Measurements from ENCODE around the gene SPTB.
A peak's percentile ranks its signal among the peaks of the same experiment; 100 is the strongest.

The SPTB gene

GRCh38 chr14:64703395-64704142 lies 176.1 kb downstream of the SPTB start:
- no peaks in the 10 kb centered on the region for H3K36me3 ChIP-seq (replicated peaks in 1 of 2; ENCODE audit: control insufficient read depth in 2 of 2, insufficient read depth in 2 of 2, low read length in 2 of 2)
- peak overlapping the region; percentile 32 for H2AK5ac ChIP-seq (ENCODE audit: low read depth, low read length)
- H3K27me3 ChIP-seq (ENCODE audit: control insufficient read depth in 3 of 3, insufficient read depth in 3 of 3, low read depth in 1 of 3, low read length in 3 of 3) = peaks cover 0 to 45% (median 0%) of the 10 kb centered on the region in 3 experiments
- H4K8ac ChIP-seq (ENCODE audit: low read depth, low read length) = no peak overlapping the region
- H3K79me1 ChIP-seq (ENCODE audit: low read depth, low read length) = peaks cover 3% of the 10 kb centered on the region
- no peak overlapping the region for H3K14ac ChIP-seq (ENCODE audit: low read length)
- peak overlapping the region; percentile 74 to 94 for H3K4me3 ChIP-seq (ENCODE audit: low read length in 2 of 2)
- H2BK12ac ChIP-seq (ENCODE audit: low read length) = no peak overlapping the region
- no CpG with 5 or more reads among the region's 26 CpGs for WGBS, 2 donors (ENCODE audit: extremely low coverage in 2 of 2, insufficient read length in 2 of 2, insufficient replicate concordance in 1 of 2)
- peak overlapping the region; percentile 95 for H2AFZ ChIP-seq (ENCODE audit: low read length)
- H3K4me2 ChIP-seq (ENCODE audit: insufficient read depth, low read length, poor library complexity, severe bottlenecking) = peak overlapping the region; percentile 94
- H3K9ac ChIP-seq (ENCODE audit: low read depth, low read length, poor library complexity) = peak overlapping the region; percentile 88
- no peak overlapping the region for H2BK120ac ChIP-seq (ENCODE audit: low read depth, low read length)
- DNase-seq (ENCODE audit: low spot score) = no peak
- no peaks in the 10 kb centered on the region for H3K9me3 ChIP-seq (replicated peaks in 1 of 2; ENCODE audit: control insufficient read depth in 2 of 2, insufficient read depth in 1 of 2, low read depth in 1 of 2, low read length in 2 of 2)
- H4K91ac ChIP-seq (ENCODE audit: low read depth, low read length, poor library complexity) = no peak overlapping the region
- peak overlapping the region; percentile 68 for H3K27ac ChIP-seq (replicated peaks; ENCODE audit: low read length)
- peak overlapping the region; percentile 91 for H3K18ac ChIP-seq (ENCODE audit: low read length)
- peak overlapping the region; percentile 96 for H2BK5ac ChIP-seq (ENCODE audit: low read length)
- peak overlapping the region; percentile 71 for H2BK15ac ChIP-seq (ENCODE audit: low read length)
- H3K4me1 ChIP-seq (ENCODE audit: control insufficient read depth in 2 of 2, insufficient read depth in 1 of 2, low read depth in 1 of 2, low read length in 2 of 2) = peaks cover 26 to 39% of the 10 kb centered on the region in 2 donors
- no peak overlapping the region for H3K23ac ChIP-seq (ENCODE audit: low read depth, low read length, poor library complexity)
- H3K4ac ChIP-seq (ENCODE audit: low read length) = no peak overlapping the region

- no peak for DNase-seq (ENCODE audit: low spot score)
- no CpG with 5 or more reads among the region's 25 CpGs for WGBS, 2 donors (ENCODE audit: extremely low coverage in 2 of 2, insufficient read length in 2 of 2, insufficient replicate concordance in 1 of 2)
- Histone ChIP-seq H3K9me3 (replicated peaks in 1 of 2; ENCODE audit: control insufficient read depth in 2 of 2, insufficient read depth in 1 of 2, low read depth in 1 of 2, low read length in 2 of 2) (no peaks in the 10 kb centered on the region), H3K14ac (ENCODE audit: low read length) (no peak overlapping the region), H3K36me3 (replicated peaks in 1 of 2; ENCODE audit: control insufficient read depth in 2 of 2, insufficient read depth in 2 of 2, low read length in 2 of 2) (no peaks in the 10 kb centered on the region), H2BK12ac (ENCODE audit: low read length) (no peak overlapping the region), H3K4ac (ENCODE audit: low read length) (no peak overlapping the region), H3K23ac (ENCODE audit: low read depth, low read length, poor library complexity) (no peak overlapping the region), H3K4me2 (ENCODE audit: insufficient read depth, low read length, poor library complexity, severe bottlenecking) (peak overlapping the region; percentile 94), H3K27ac (replicated peaks; ENCODE audit: low read length) (no peak overlapping the region), H3K4me3 (ENCODE audit: low read length in 2 of 2) (no peak overlapping the region), H2BK120ac (ENCODE audit: low read depth, low read length) (no peak overlapping the region), H2AFZ (ENCODE audit: low read length) (peak overlapping the region; percentile 95), H2BK5ac (ENCODE audit: low read length) (no peak overlapping the region), H4K91ac (ENCODE audit: low read depth, low read length, poor library complexity) (no peak overlapping the region), H3K4me1 (ENCODE audit: control insufficient read depth in 2 of 2, insufficient read depth in 1 of 2, low read depth in 1 of 2, low read length in 2 of 2) (peaks cover 19 to 33% of the 10 kb centered on the region in 2 donors), H2AK5ac (ENCODE audit: low read depth, low read length) (no peak overlapping the region), H3K27me3 (ENCODE audit: control insufficient read depth in 3 of 3, insufficient read depth in 3 of 3, low read depth in 1 of 3, low read length in 3 of 3) (peaks cover 0 to 53% (median 0%) of the 10 kb centered on the region in 3 experiments), H2BK15ac (ENCODE audit: low read length) (no peak overlapping the region), H4K8ac (ENCODE audit: low read depth, low read length) (no peak overlapping the region), H3K79me1 (ENCODE audit: low read depth, low read length) (peaks cover 3% of the 10 kb centered on the region), H3K18ac (ENCODE audit: low read length) (peak overlapping the region; percentile 11), H3K9ac (ENCODE audit: low read depth, low read length, poor library complexity) (no peak overlapping the region)
Observed at GRCh38 chr14:64702493-64703394, 177.0 kb downstream of the SPTB start.

GRCh38 chr14:64701660-64702059 lies 178.0 kb downstream of the SPTB start:
- H2BK12ac ChIP-seq (ENCODE audit: low read length) = no peak overlapping the region
- H3K9ac ChIP-seq (ENCODE audit: low read depth, low read length, poor library complexity) = no peak overlapping the region
- H2BK5ac ChIP-seq (ENCODE audit: low read length) = no peak overlapping the region
- no peak for DNase-seq (ENCODE audit: low spot score)
- no peaks in the 10 kb centered on the region for H3K9me3 ChIP-seq (replicated peaks in 1 of 2; ENCODE audit: control insufficient read depth in 2 of 2, insufficient read depth in 1 of 2, low read depth in 1 of 2, low read length in 2 of 2)
- peaks cover 0 to 61% (median 0%) of the 10 kb centered on the region in 3 experiments for H3K27me3 ChIP-seq (ENCODE audit: control insufficient read depth in 3 of 3, insufficient read depth in 3 of 3, low read depth in 1 of 3, low read length in 3 of 3)
- no peak overlapping the region for H3K23ac ChIP-seq (ENCODE audit: low read depth, low read length, poor library complexity)
- H2AK5ac ChIP-seq (ENCODE audit: low read depth, low read length) = no peak overlapping the region
- no peak overlapping the region for H4K91ac ChIP-seq (ENCODE audit: low read depth, low read length, poor library complexity)
- H3K36me3 ChIP-seq (replicated peaks in 1 of 2; ENCODE audit: control insufficient read depth in 2 of 2, insufficient read depth in 2 of 2, low read length in 2 of 2) = no peaks in the 10 kb centered on the region
- H3K27ac ChIP-seq (replicated peaks; ENCODE audit: low read length) = no peak overlapping the region
- WGBS, 2 donors (ENCODE audit: extremely low coverage in 2 of 2, insufficient read length in 2 of 2, insufficient replicate concordance in 1 of 2) = no CpG with 5 or more reads among the region's 1 CpG
- no peak overlapping the region for H3K4me3 ChIP-seq (ENCODE audit: low read length in 2 of 2)
- no peak overlapping the region for H3K14ac ChIP-seq (ENCODE audit: low read length)
- H2BK120ac ChIP-seq (ENCODE audit: low read depth, low read length) = no peak overlapping the region
- H4K8ac ChIP-seq (ENCODE audit: low read depth, low read length) = no peak overlapping the region
- peaks cover 3% of the 10 kb centered on the region for H3K79me1 ChIP-seq (ENCODE audit: low read depth, low read length)
- no peak overlapping the region for H2BK15ac ChIP-seq (ENCODE audit: low read length)
- no peak overlapping the region for H3K4ac ChIP-seq (ENCODE audit: low read length)
- H2AFZ ChIP-seq (ENCODE audit: low read length) = no peak overlapping the region
- no peak overlapping the region for H3K18ac ChIP-seq (ENCODE audit: low read length)
- no peak overlapping the region for H3K4me2 ChIP-seq (ENCODE audit: insufficient read depth, low read length, poor library complexity, severe bottlenecking)
- H3K4me1 ChIP-seq (ENCODE audit: control insufficient read depth in 2 of 2, insufficient read depth in 1 of 2, low read depth in 1 of 2, low read length in 2 of 2) = peaks cover 16 to 24% of the 10 kb centered on the region in 2 donors

- H3K14ac ChIP-seq (ENCODE audit: low read length) = no peak overlapping the region
- no peak overlapping the region for H2BK12ac ChIP-seq (ENCODE audit: low read length)
- no peaks in the 10 kb centered on the region for H3K36me3 ChIP-seq (replicated peaks in 1 of 2; ENCODE audit: control insufficient read depth in 2 of 2, insufficient read depth in 2 of 2, low read length in 2 of 2)
- H3K18ac ChIP-seq (ENCODE audit: low read length) = no peak overlapping the region
- H3K27me3 ChIP-seq (ENCODE audit: control insufficient read depth in 3 of 3, insufficient read depth in 3 of 3, low read depth in 1 of 3, low read length in 3 of 3) = peaks cover 0 to 67% (median 0%) of the 10 kb centered on the region in 3 experiments
- H3K4me2 ChIP-seq (ENCODE audit: insufficient read depth, low read length, poor library complexity, severe bottlenecking) = no peak overlapping the region
- WGBS, 2 donors (ENCODE audit: extremely low coverage in 2 of 2, insufficient read length in 2 of 2, insufficient replicate concordance in 1 of 2) = no CpG with 5 or more reads among the region's 4 CpGs
- H4K91ac ChIP-seq (ENCODE audit: low read depth, low read length, poor library complexity) = no peak overlapping the region
- no peak overlapping the region for H4K8ac ChIP-seq (ENCODE audit: low read depth, low read length)
- H2BK5ac ChIP-seq (ENCODE audit: low read length) = no peak overlapping the region
- peaks cover 3% of the 10 kb centered on the region for H3K79me1 ChIP-seq (ENCODE audit: low read depth, low read length)
- H2BK120ac ChIP-seq (ENCODE audit: low read depth, low read length) = no peak overlapping the region
- H3K4ac ChIP-seq (ENCODE audit: low read length) = no peak overlapping the region
- no peak overlapping the region for H2BK15ac ChIP-seq (ENCODE audit: low read length)
- no peak overlapping the region for H3K4me3 ChIP-seq (ENCODE audit: low read length in 2 of 2)
- H3K27ac ChIP-seq (replicated peaks; ENCODE audit: low read length) = no peak overlapping the region
- no peak for DNase-seq (ENCODE audit: low spot score)
- no peak overlapping the region for H3K23ac ChIP-seq (ENCODE audit: low read depth, low read length, poor library complexity)
- H3K9ac ChIP-seq (ENCODE audit: low read depth, low read length, poor library complexity) = no peak overlapping the region
- no peaks in the 10 kb centered on the region for H3K9me3 ChIP-seq (replicated peaks in 1 of 2; ENCODE audit: control insufficient read depth in 2 of 2, insufficient read depth in 1 of 2, low read depth in 1 of 2, low read length in 2 of 2)
- no peak overlapping the region for H2AK5ac ChIP-seq (ENCODE audit: low read depth, low read length)
- H2AFZ ChIP-seq (ENCODE audit: low read length) = no peak overlapping the region
- peaks cover 14 to 17% of the 10 kb centered on the region in 2 donors for H3K4me1 ChIP-seq (ENCODE audit: control insufficient read depth in 2 of 2, insufficient read depth in 1 of 2, low read depth in 1 of 2, low read length in 2 of 2)
Observed at GRCh38 chr14:64700894-64701293, 178.8 kb downstream of the SPTB start.
